Measurements from ENCODE around the gene SIL1. TPM values are rescaled to one million over a fixed set of nuclear protein-coding genes. Genes with fewer than 3 reads are reported as not detected.
A peak's percentile ranks its signal among the peaks of the same experiment; 100 is the strongest.

Gene SIL1
- polyA plus RNA-seq, 2 of the 4 experiments (the other 2 are of a cell fraction), result 27.6 to 45.5 TPM

- DNase-seq (ENCODE audit: low read depth in 1 of 2, low spot score in 1 of 2), result no peak
- no peaks in the 10 kb centered on the region for H3K9me3 ChIP-seq
- H3K4me2 ChIP-seq, result no peak overlapping the region
- ChIA-PET POLR2A (no interaction called here), CTCF (no interaction called here)
- 90% methylated on average over 5 of the region's 5 CpGs for WGBS (ENCODE audit: missing lambda C conversion rate)
- no peaks in the 10 kb centered on the region for H3K4me1 ChIP-seq
- H3K4me3 ChIP-seq, result no peak overlapping the region
- no peak for ATAC-seq
- no peak for FAIRE-seq
- H3K27ac ChIP-seq, result no peak overlapping the region
- TF ChIP-seq ZC3H11A (IDR thresholded peaks at IDR 0.05) (no peak), NPAS2 (CRISPR knock-in tag; IDR thresholded peaks at IDR 0.05; ENCODE audit: borderline replicate concordance) (no peak), POLR2A (IDR thresholded peaks at IDR 0.05; ENCODE audit: low read length) (no peak), KDM5A (IDR thresholded peaks at IDR 0.05) (no peak), PBX3 (IDR thresholded peaks at IDR 0.05) (no peak), GATA3 (IDR thresholded peaks at IDR 0.05; ENCODE audit: borderline replicate concordance) (no peak), HOXB5 (CRISPR knock-in tag; IDR thresholded peaks at IDR 0.05) (no peak), HOXB13 (CRISPR knock-in tag; IDR thresholded peaks at IDR 0.05; ENCODE audit: low read depth) (no peak), ESRRA (IDR thresholded peaks at IDR 0.05; ENCODE audit: borderline replicate concordance, low read length) (no peak), KDM1A (IDR thresholded peaks at IDR 0.05; ENCODE audit: low read depth) (no peak), EHF (CRISPR knock-in tag; IDR thresholded peaks at IDR 0.05) (no peak), HES2 (IDR thresholded peaks at IDR 0.05) (no peak), RARB (CRISPR knock-in tag; IDR thresholded peaks at IDR 0.05) (no peak), MAZ (IDR thresholded peaks at IDR 0.05; ENCODE audit: borderline replicate concordance, low read depth, low read length) (no peak), JUNB (IDR thresholded peaks at IDR 0.05) (no peak), TP53 (CRISPR knock-in tag; IDR thresholded peaks at IDR 0.05) (no peak), CTCF (IDR thresholded peaks at IDR 0.05) (no peak), ZFP36 (IDR thresholded peaks at IDR 0.05; ENCODE audit: borderline replicate concordance, partially characterized antibody) (no peak), CBX2 (IDR thresholded peaks at IDR 0.05; ENCODE audit: borderline replicate concordance, low read depth) (no peak)
Observed at GRCh38 chr5:139092741-139093343, 105.3 kb downstream of the SIL1 start.

GRCh38 chr5:139091439-139092156, 106.6 kb downstream of the SIL1 start:
- ChIA-PET POLR2A (no interaction called here), CTCF (interaction anchor here (0.6 kb wide), 1 partner anchor 171 kb away, joined by 3 read pairs; no protein-coding TSS in a partner anchor)
- Histone ChIP-seq H3K27ac (no peak overlapping the region), H3K4me2 (no peak overlapping the region), H3K4me3 (no peak overlapping the region), H3K9me3 (no peaks in the 10 kb centered on the region), H3K4me1 (no peaks in the 10 kb centered on the region)
- no peak for DNase-seq (ENCODE audit: low read depth in 1 of 2, low spot score in 1 of 2)
- no peak for FAIRE-seq
- no peak for TF ChIP-seq RCOR1 (IDR thresholded peaks at IDR 0.05; ENCODE audit: low read depth, low read length)
- no peak for TF ChIP-seq FOSL2 (IDR thresholded peaks at IDR 0.05)
- TF ChIP-seq FOSL2 (CRISPR knock-in tag; IDR thresholded peaks at IDR 0.05), result no peak
- ATAC-seq, result peak in 1 of 2 experiments; percentile 47; a peak in 2 of 6 replicates
- 87% methylated on average over 5 of the region's 5 CpGs for WGBS (ENCODE audit: missing lambda C conversion rate)

GRCh38 chr5:139090581-139090980, 107.6 kb downstream of the SIL1 start:
- TF ChIP-seq HOXA7 (CRISPR knock-in tag; IDR thresholded peaks at IDR 0.05), result no peak
- no peak for TF ChIP-seq POLR2A (IDR thresholded peaks at IDR 0.05; ENCODE audit: low read length)
- TF ChIP-seq HDAC2 (IDR thresholded peaks at IDR 0.05), result no peak
- TF ChIP-seq MAZ (IDR thresholded peaks at IDR 0.05; ENCODE audit: borderline replicate concordance, low read depth, low read length), result no peak
- no peak for TF ChIP-seq NR3C1 (IDR thresholded peaks at IDR 0.05)
- Histone ChIP-seq H3K4me1 (no peaks in the 10 kb centered on the region), H3K27ac (no peak overlapping the region), H3K9me3 (no peaks in the 10 kb centered on the region), H3K4me2 (no peak overlapping the region), H3K4me3 (no peak overlapping the region)
- ChIA-PET POLR2A (no interaction called here), CTCF (no interaction called here)
- 89% methylated on average over 5 of the region's 5 CpGs for WGBS (ENCODE audit: missing lambda C conversion rate)
- DNase-seq (ENCODE audit: low read depth in 1 of 2, low spot score in 1 of 2) (no peak), ATAC-seq (no peak), FAIRE-seq (no peak)

Data from A549 (cell line).